ENCODE measurements around the gene OR2V2. TPM values are rescaled to one million over a fixed set of nuclear protein-coding genes. Genes with fewer than 3 reads are reported as not detected.

OR2V2 gene
- total RNA-seq, 2 experiments from 2014 or later, result not detected

- peaks cover 12% of the 10 kb centered on the region for H3K36me3 Mint-ChIP-seq (ENCODE audit: low read depth)
- H3K27me3 ChIP-seq (ENCODE audit: control insufficient read depth in 1 of 2, insufficient read depth in 2 of 2, low read length in 2 of 2), result peaks cover 21 to 27% of the 10 kb centered on the region in 2 experiments
- peaks cover 0 to 19% of the 10 kb centered on the region in 2 experiments for H3K9me3 ChIP-seq (ENCODE audit: control insufficient read depth in 1 of 2, insufficient read depth in 1 of 2, low read length in 2 of 2)
- TF ChIP-seq CTCF (IDR thresholded peaks at IDR 0.05), result no peak
- ChIA-PET CTCF (no interaction called here), POLR2A (interaction anchor here (1.1 to 1.4 kb wide), 3 partner anchors 9 to 28 kb away, joined by 3 to 12 read pairs (median 5); no protein-coding TSS in a partner anchor)
- H3K9me3 Mint-ChIP-seq, result no peaks in the 10 kb centered on the region
- H3K4me3 ChIP-seq (ENCODE audit: low read length), result no peak overlapping the region
- peaks cover 51% of the 10 kb centered on the region for H3K4me1 Mint-ChIP-seq (ENCODE audit: low read depth)
- H3K27ac ChIP-seq (ENCODE audit: low read depth in 1 of 2, low read length in 2 of 2), result no peak overlapping the region
- DNase-seq (peak in 2 of 14 experiments; percentile 32 to 40), ATAC-seq (ENCODE audit: poor library complexity) (no peak)
- H3K36me3 ChIP-seq (ENCODE audit: insufficient read depth, low read length), result no peaks in the 10 kb centered on the region
- H3K4me1 ChIP-seq (ENCODE audit: insufficient read depth, low read length), result peaks cover 32% of the 10 kb centered on the region
- H3K4me3 Mint-ChIP-seq, result peak overlapping the region; percentile 89
- intact Hi-C loops (cut with DNase I, micrococcal nuclease), result loop anchor here in 1 of 2 experiments (10.0 kb wide), 2 partner anchors 51 to 359 kb away; partner anchors contain the start of gene MGAT1
- peak overlapping the region; percentile 90 for H3K27ac Mint-ChIP-seq
- H3K27me3 Mint-ChIP-seq, result peaks cover 46% of the 10 kb centered on the region
Observed at GRCh38 chr5:181163487-181164075, 16.2 kb downstream of the OR2V2 start.

GRCh38 chr5:181164076-181164952 is 16.9 kb downstream of the OR2V2 start:
- Histone ChIP-seq H3K9me3 (ENCODE audit: control insufficient read depth in 1 of 2, insufficient read depth in 1 of 2, low read length in 2 of 2) (peaks cover 0 to 19% of the 10 kb centered on the region in 2 experiments), H3K27me3 (ENCODE audit: control insufficient read depth in 1 of 2, insufficient read depth in 2 of 2, low read length in 2 of 2) (peaks cover 27 to 31% of the 10 kb centered on the region in 2 experiments), H3K4me1 (ENCODE audit: insufficient read depth, low read length) (peaks cover 29% of the 10 kb centered on the region), H3K4me3 (ENCODE audit: low read length) (no peak overlapping the region), H3K27ac (ENCODE audit: low read depth in 1 of 2, low read length in 2 of 2) (no peak overlapping the region), H3K36me3 (ENCODE audit: insufficient read depth, low read length) (no peaks in the 10 kb centered on the region)
- Mint-ChIP-seq H3K27ac (peak overlapping the region; percentile 90), H3K36me3 (ENCODE audit: low read depth) (peaks cover 11% of the 10 kb centered on the region), H3K4me3 (peak overlapping the region; percentile 89), H3K9me3 (no peaks in the 10 kb centered on the region), H3K27me3 (peaks cover 49% of the 10 kb centered on the region), H3K4me1 (ENCODE audit: low read depth) (peaks cover 55% of the 10 kb centered on the region)
- POLR2A ChIA-PET, result interaction anchor here (0.7 to 1.4 kb wide), 4 partner anchors 8 to 355 kb away, joined by 3 to 12 read pairs (median 4); no protein-coding TSS in a partner anchor
- intact Hi-C loops (cut with DNase I, micrococcal nuclease), result loop anchor here in 1 of 2 experiments (10.0 kb wide), 2 partner anchors 50 to 360 kb away; partner anchors contain the start of gene MGAT1
- no peak for ATAC-seq (ENCODE audit: poor library complexity)
- CTCF ChIA-PET, result interaction anchor here (1.2 kb wide), 1 partner anchor 348 kb away, joined by 3 read pairs; no protein-coding TSS in a partner anchor
- TF ChIP-seq CTCF (IDR thresholded peaks at IDR 0.05), result no peak
- peak in 1 of 14 experiments; percentile 30 for DNase-seq
